Uterus (tissue), 2 donors: ENCODE data around the gene CD151.
A peak's percentile ranks its signal among the peaks of the same experiment; 100 is the strongest.

Experiments
- CTCF ChIP-seq, 4 experiments: fragments of 200-600 bp in 2 of 4; fragments of 450-650 bp in 2 of 4; sonication (generic) in 2 of 4; IDR thresholded peaks; one replicate each; pipeline ENCODE4 v1.5.1; 2016 to 2019; ENCODE audit warnings: antibody characterized with exemption in 4 of 4, mild to moderate bottlenecking in 2 of 4, moderate library complexity in 1 of 4
- POLR2A ChIP-seq, 2 donors: fragments of 450-650 bp; IDR thresholded peaks; one replicate each; pipeline ENCODE4 v1.6.1; 2016; ENCODE audit warnings: antibody characterized with exemption in 2 of 2, mild to moderate bottlenecking in 1 of 2, moderate library complexity in 1 of 2

- TF ChIP-seq CTCF (IDR thresholded peaks at IDR 0.05) (no peak), POLR2A (IDR thresholded peaks at IDR 0.05) (peak in 1 of 2 donors; percentile 8)
Measured at GRCh38 chr11:828506-829175, 4.1 kb upstream of the CD151 start.
